Measurements from ENCODE around the gene STK32B.

The STK32B gene

GRCh38 chr4:5067908-5068307, 16.6 kb downstream of the STK32B start:
- H3K27ac Mint-ChIP-seq = no peak overlapping the region
- H3K27me3 Mint-ChIP-seq = peaks cover 5% of the 10 kb centered on the region
- H3K4me1 Mint-ChIP-seq = no peaks in the 10 kb centered on the region
- peaks cover 3% of the 10 kb centered on the region for H3K9me3 Mint-ChIP-seq
- ATAC-seq (ENCODE audit: low read depth) (no peak), DNase-seq (ENCODE audit: low spot score in 2 of 2) (no peak)
- no peaks in the 10 kb centered on the region for H3K36me3 Mint-ChIP-seq
- H3K4me3 Mint-ChIP-seq = no peak overlapping the region

- H3K9me3 Mint-ChIP-seq = peaks cover 5% of the 10 kb centered on the region
- H3K27ac Mint-ChIP-seq = no peak overlapping the region
- H3K27me3 Mint-ChIP-seq = peaks cover 5% of the 10 kb centered on the region
- no peak overlapping the region for H3K4me3 Mint-ChIP-seq
- DNase-seq (ENCODE audit: low spot score in 2 of 2) (no peak), ATAC-seq (ENCODE audit: low read depth) (no peak)
- H3K4me1 Mint-ChIP-seq = no peaks in the 10 kb centered on the region
- H3K36me3 Mint-ChIP-seq = no peaks in the 10 kb centered on the region
Measured at GRCh38 chr4:5069901-5070300, 18.6 kb downstream of the STK32B start.

GRCh38 chr4:5072948-5073347, 21.7 kb downstream of the STK32B start:
- peaks cover 3% of the 10 kb centered on the region for H3K9me3 Mint-ChIP-seq

GRCh38 chr4:5078009-5078408, 26.7 kb downstream of the STK32B start:
- DNase-seq (ENCODE audit: low spot score in 2 of 2) (no peak), ATAC-seq (ENCODE audit: low read depth) (no peak)
- Mint-ChIP-seq H3K4me3 (no peak overlapping the region), H3K27me3 (peaks cover 2% of the 10 kb centered on the region), H3K9me3 (peaks cover 17% of the 10 kb centered on the region), H3K27ac (no peak overlapping the region), H3K4me1 (no peaks in the 10 kb centered on the region), H3K36me3 (no peaks in the 10 kb centered on the region)

More at GRCh38 chr4:5072948-5073347, 21.7 kb downstream of the STK32B start:
- no peaks in the 10 kb centered on the region for H3K4me1 Mint-ChIP-seq
- DNase-seq (ENCODE audit: low spot score in 2 of 2) = no peak
- H3K36me3 Mint-ChIP-seq = no peaks in the 10 kb centered on the region
- no peaks in the 10 kb centered on the region for H3K27me3 Mint-ChIP-seq
- ATAC-seq (ENCODE audit: low read depth) = no peak
- H3K27ac Mint-ChIP-seq = no peak overlapping the region
- H3K4me3 Mint-ChIP-seq = no peak overlapping the region

- ATAC-seq (ENCODE audit: low read depth) = no peak
- Mint-ChIP-seq H3K9me3 (peaks cover 16% of the 10 kb centered on the region), H3K4me3 (no peak overlapping the region), H3K36me3 (no peaks in the 10 kb centered on the region), H3K27ac (no peak overlapping the region), H3K4me1 (no peaks in the 10 kb centered on the region), H3K27me3 (peaks cover 2% of the 10 kb centered on the region)
- DNase-seq (ENCODE audit: low spot score in 2 of 2) = no peak
Measured at GRCh38 chr4:5079581-5079980, 28.3 kb downstream of the STK32B start.

- Mint-ChIP-seq H3K27ac (no peak overlapping the region), H3K4me3 (no peak overlapping the region), H3K36me3 (peaks cover 1% of the 10 kb centered on the region), H3K27me3 (peaks cover 2% of the 10 kb centered on the region), H3K9me3 (peaks cover 20% of the 10 kb centered on the region), H3K4me1 (no peaks in the 10 kb centered on the region)
- DNase-seq (ENCODE audit: low spot score in 2 of 2) = no peak
- ATAC-seq (ENCODE audit: low read depth) = no peak
Measured at GRCh38 chr4:5081441-5081999, 30.2 kb downstream of the STK32B start.

- peaks cover 2% of the 10 kb centered on the region for H3K27me3 Mint-ChIP-seq
- ATAC-seq (ENCODE audit: low read depth) (no peak), DNase-seq (ENCODE audit: low spot score in 2 of 2) (no peak)
- no peak overlapping the region for H3K4me3 Mint-ChIP-seq
- peaks cover 1% of the 10 kb centered on the region for H3K36me3 Mint-ChIP-seq
- H3K4me1 Mint-ChIP-seq = no peaks in the 10 kb centered on the region
- H3K9me3 Mint-ChIP-seq = peaks cover 22% of the 10 kb centered on the region
- H3K27ac Mint-ChIP-seq = no peak overlapping the region
Measured at GRCh38 chr4:5082376-5082775, 31.1 kb downstream of the STK32B start.

- peaks cover 1% of the 10 kb centered on the region for H3K36me3 Mint-ChIP-seq
- peaks cover 2% of the 10 kb centered on the region for H3K27me3 Mint-ChIP-seq
Measured at GRCh38 chr4:5084911-5085475, 33.7 kb downstream of the STK32B start.

GRCh38 chr4:5086535-5086934, 35.3 kb downstream of the STK32B start:
- peaks cover 1% of the 10 kb centered on the region for H3K36me3 Mint-ChIP-seq
- ATAC-seq (ENCODE audit: low read depth) (no peak), DNase-seq (ENCODE audit: low spot score in 2 of 2) (no peak)
- H3K4me1 Mint-ChIP-seq = no peaks in the 10 kb centered on the region
- H3K27ac Mint-ChIP-seq = no peak overlapping the region
- H3K9me3 Mint-ChIP-seq = peaks cover 14% of the 10 kb centered on the region
- H3K27me3 Mint-ChIP-seq = no peaks in the 10 kb centered on the region
- H3K4me3 Mint-ChIP-seq = no peak overlapping the region

More at GRCh38 chr4:5084911-5085475, 33.7 kb downstream of the STK32B start:
- ATAC-seq (ENCODE audit: low read depth) = no peak
- no peak overlapping the region for H3K27ac Mint-ChIP-seq
- no peak for DNase-seq (ENCODE audit: low spot score in 2 of 2)
- no peaks in the 10 kb centered on the region for H3K4me1 Mint-ChIP-seq
- peaks cover 24% of the 10 kb centered on the region for H3K9me3 Mint-ChIP-seq
- H3K4me3 Mint-ChIP-seq = no peak overlapping the region

GRCh38 chr4:5096261-5096660, 45.0 kb downstream of the STK32B start:
- H3K4me1 Mint-ChIP-seq = no peaks in the 10 kb centered on the region
- H3K36me3 Mint-ChIP-seq = no peaks in the 10 kb centered on the region
- H3K4me3 Mint-ChIP-seq = no peak overlapping the region
- DNase-seq (ENCODE audit: low spot score in 2 of 2) (no peak), ATAC-seq (ENCODE audit: low read depth) (no peak)
- H3K27ac Mint-ChIP-seq = no peak overlapping the region
- peaks cover 8% of the 10 kb centered on the region for H3K9me3 Mint-ChIP-seq
- peaks cover 2% of the 10 kb centered on the region for H3K27me3 Mint-ChIP-seq

GRCh38 chr4:5098176-5098575, 46.9 kb downstream of the STK32B start:
- peaks cover 9% of the 10 kb centered on the region for H3K9me3 Mint-ChIP-seq
- no peaks in the 10 kb centered on the region for H3K27me3 Mint-ChIP-seq
- DNase-seq (ENCODE audit: low spot score in 2 of 2) (no peak), ATAC-seq (ENCODE audit: low read depth) (no peak)
- no peak overlapping the region for H3K4me3 Mint-ChIP-seq
- no peaks in the 10 kb centered on the region for H3K36me3 Mint-ChIP-seq
- no peaks in the 10 kb centered on the region for H3K4me1 Mint-ChIP-seq
- H3K27ac Mint-ChIP-seq = no peak overlapping the region

- no peak overlapping the region for H3K27ac Mint-ChIP-seq
- peaks cover 9% of the 10 kb centered on the region for H3K9me3 Mint-ChIP-seq
- no peaks in the 10 kb centered on the region for H3K27me3 Mint-ChIP-seq
- H3K4me1 Mint-ChIP-seq = no peaks in the 10 kb centered on the region
- H3K36me3 Mint-ChIP-seq = no peaks in the 10 kb centered on the region
- H3K4me3 Mint-ChIP-seq = no peak overlapping the region
- DNase-seq (ENCODE audit: low spot score in 2 of 2) (no peak), ATAC-seq (ENCODE audit: low read depth) (no peak)
Measured at GRCh38 chr4:5100336-5100735, 49.1 kb downstream of the STK32B start.

GRCh38 chr4:5100986-5101385, 49.7 kb downstream of the STK32B start:
- H3K4me3 Mint-ChIP-seq = no peak overlapping the region
- H3K4me1 Mint-ChIP-seq = no peaks in the 10 kb centered on the region
- H3K27me3 Mint-ChIP-seq = no peaks in the 10 kb centered on the region
- no peaks in the 10 kb centered on the region for H3K36me3 Mint-ChIP-seq
- no peak overlapping the region for H3K27ac Mint-ChIP-seq
- DNase-seq (ENCODE audit: low spot score in 2 of 2) (no peak), ATAC-seq (ENCODE audit: low read depth) (no peak)
- peaks cover 9% of the 10 kb centered on the region for H3K9me3 Mint-ChIP-seq

GRCh38 chr4:5101571-5101970, 50.3 kb downstream of the STK32B start:
- Mint-ChIP-seq H3K4me3 (no peak overlapping the region), H3K9me3 (peaks cover 9% of the 10 kb centered on the region), H3K4me1 (no peaks in the 10 kb centered on the region), H3K27me3 (no peaks in the 10 kb centered on the region), H3K36me3 (no peaks in the 10 kb centered on the region), H3K27ac (no peak overlapping the region)
- DNase-seq (ENCODE audit: low spot score in 2 of 2) (no peak), ATAC-seq (ENCODE audit: low read depth) (no peak)

GRCh38 chr4:5110901-5111300, 59.6 kb downstream of the STK32B start:
- Mint-ChIP-seq H3K4me3 (no peak overlapping the region), H3K27ac (no peak overlapping the region), H3K36me3 (no peaks in the 10 kb centered on the region), H3K4me1 (no peaks in the 10 kb centered on the region), H3K27me3 (peaks cover 2% of the 10 kb centered on the region), H3K9me3 (peaks cover 2% of the 10 kb centered on the region)
- no peak for ATAC-seq (ENCODE audit: low read depth)
- DNase-seq (ENCODE audit: low spot score in 2 of 2) = no peak

Data from memory B cell (primary cell).